ENCODE results near the gene SH2D1B. TPM values are rescaled to one million over a fixed set of nuclear protein-coding genes. Genes with fewer than 3 reads are reported as not detected.
A peak's percentile ranks its signal among the peaks of the same experiment; 100 is the strongest.

The SH2D1B gene
- total and polyA plus RNA-seq, 10 of the 15 experiments (the other 5 are each of a cell fraction or from before 2014, with no cell fraction given) = 0.18 TPM; not detected in 9

DNA sequence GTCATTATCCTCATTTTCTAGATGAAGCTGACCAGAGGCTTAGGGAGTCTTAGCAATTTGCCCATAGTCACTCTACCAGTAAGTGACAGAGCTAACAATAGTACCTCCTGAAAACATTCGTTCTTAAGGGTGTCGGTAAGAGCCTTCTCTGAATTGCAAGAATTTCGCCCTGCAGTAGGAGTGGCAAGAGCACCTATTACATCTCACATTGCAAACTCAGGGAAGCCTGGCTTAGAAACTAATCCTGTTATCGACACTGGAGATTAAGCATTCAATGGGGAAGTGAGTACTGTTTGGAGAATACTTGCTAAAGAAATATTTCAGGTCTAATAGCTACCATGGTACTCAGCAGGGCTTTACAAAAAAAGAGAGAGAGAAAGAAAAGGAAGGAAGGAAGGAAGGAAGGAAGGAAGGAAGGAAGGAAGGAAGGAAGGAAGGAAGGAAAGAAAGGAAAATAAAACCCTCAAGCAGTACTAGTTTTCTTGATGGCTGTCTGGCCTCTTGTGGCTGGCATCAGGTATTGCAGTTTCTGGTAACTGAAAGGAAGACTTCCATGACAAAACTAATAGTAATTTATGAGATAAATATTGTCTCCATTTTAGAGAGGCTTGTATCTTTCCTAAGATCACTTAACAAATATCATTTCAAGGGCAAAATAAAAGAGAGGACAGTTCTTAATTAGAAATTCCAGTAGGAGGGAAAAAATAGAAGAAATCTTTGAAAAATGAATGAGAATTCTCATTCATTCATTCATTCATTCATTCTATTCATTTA lies 20.0 kb downstream of the SH2D1B start (continued):
- TF ChIP-seq, protein P1, sequence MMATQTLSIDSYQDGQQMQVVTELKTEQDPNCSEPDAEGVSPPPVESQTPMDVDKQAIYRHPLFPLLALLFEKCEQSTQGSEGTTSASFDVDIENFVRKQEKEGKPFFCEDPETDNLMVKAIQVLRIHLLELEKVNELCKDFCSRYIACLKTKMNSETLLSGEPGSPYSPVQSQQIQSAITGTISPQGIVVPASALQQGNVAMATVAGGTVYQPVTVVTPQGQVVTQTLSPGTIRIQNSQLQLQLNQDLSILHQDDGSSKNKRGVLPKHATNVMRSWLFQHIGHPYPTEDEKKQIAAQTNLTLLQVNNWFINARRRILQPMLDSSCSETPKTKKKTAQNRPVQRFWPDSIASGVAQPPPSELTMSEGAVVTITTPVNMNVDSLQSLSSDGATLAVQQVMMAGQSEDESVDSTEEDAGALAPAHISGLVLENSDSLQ (IDR thresholded peaks at IDR 0.05) = no peak
- TF ChIP-seq, protein P2, sequence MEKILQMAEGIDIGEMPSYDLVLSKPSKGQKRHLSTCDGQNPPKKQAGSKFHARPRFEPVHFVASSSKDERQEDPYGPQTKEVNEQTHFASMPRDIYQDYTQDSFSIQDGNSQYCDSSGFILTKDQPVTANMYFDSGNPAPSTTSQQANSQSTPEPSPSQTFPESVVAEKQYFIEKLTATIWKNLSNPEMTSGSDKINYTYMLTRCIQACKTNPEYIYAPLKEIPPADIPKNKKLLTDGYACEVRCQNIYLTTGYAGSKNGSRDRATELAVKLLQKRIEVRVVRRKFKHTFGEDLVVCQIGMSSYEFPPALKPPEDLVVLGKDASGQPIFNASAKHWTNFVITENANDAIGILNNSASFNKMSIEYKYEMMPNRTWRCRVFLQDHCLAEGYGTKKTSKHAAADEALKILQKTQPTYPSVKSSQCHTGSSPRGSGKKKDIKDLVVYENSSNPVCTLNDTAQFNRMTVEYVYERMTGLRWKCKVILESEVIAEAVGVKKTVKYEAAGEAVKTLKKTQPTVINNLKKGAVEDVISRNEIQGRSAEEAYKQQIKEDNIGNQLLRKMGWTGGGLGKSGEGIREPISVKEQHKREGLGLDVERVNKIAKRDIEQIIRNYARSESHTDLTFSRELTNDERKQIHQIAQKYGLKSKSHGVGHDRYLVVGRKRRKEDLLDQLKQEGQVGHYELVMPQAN (conservative IDR thresholded peaks at IDR 0.05) = no peak
- TF ChIP-seq SPI1 (IDR thresholded peaks at IDR 0.05; ENCODE audit: borderline replicate concordance, insufficient read depth, low read depth, low read length) (peak; percentile 34; the same call in 1 of the 2 replicates), ZNF622 (IDR thresholded peaks at IDR 0.05) (no peak), SREBF2 (IDR thresholded peaks at IDR 0.05; ENCODE audit: low read length) (no peak), EGR1 (IDR thresholded peaks at IDR 0.05; ENCODE audit: borderline replicate concordance in 1 of 2, low read depth in 2 of 2, low read length in 2 of 2) (no peak), ZNF217 (IDR thresholded peaks at IDR 0.05) (no peak), KDM1A (IDR thresholded peaks at IDR 0.05; ENCODE audit: borderline replicate concordance) (no peak), FOXK2 (IDR thresholded peaks at IDR 0.05) (no peak), YBX1 (IDR thresholded peaks at IDR 0.05) (0 out of 2 replicates have a peak, but pooled peaks have one; percentile 35), BMI1 (IDR thresholded peaks at IDR 0.05; ENCODE audit: borderline replicate concordance) (no peak), RAD21 (IDR thresholded peaks at IDR 0.05; ENCODE audit: insufficient read depth, low read depth, low read length) (peak; percentile 77), ESRRA (IDR thresholded peaks at IDR 0.05; ENCODE audit: low read length) (no peak)
- TF ChIP-seq, protein P3, sequence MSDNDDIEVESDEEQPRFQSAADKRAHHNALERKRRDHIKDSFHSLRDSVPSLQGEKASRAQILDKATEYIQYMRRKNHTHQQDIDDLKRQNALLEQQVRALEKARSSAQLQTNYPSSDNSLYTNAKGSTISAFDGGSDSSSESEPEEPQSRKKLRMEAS (IDR thresholded peaks at IDR 0.05; ENCODE audit: low read depth, low read length) = no peak
- TF ChIP-seq, protein P4, sequence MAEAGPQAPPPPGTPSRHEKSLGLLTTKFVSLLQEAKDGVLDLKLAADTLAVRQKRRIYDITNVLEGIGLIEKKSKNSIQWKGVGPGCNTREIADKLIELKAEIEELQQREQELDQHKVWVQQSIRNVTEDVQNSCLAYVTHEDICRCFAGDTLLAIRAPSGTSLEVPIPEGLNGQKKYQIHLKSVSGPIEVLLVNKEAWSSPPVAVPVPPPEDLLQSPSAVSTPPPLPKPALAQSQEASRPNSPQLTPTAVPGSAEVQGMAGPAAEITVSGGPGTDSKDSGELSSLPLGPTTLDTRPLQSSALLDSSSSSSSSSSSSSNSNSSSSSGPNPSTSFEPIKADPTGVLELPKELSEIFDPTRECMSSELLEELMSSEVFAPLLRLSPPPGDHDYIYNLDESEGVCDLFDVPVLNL (IDR thresholded peaks at IDR 0.05; ENCODE audit: low read depth, low read length) = no peak
